Measurements from ENCODE around the gene ATAD3B.

Gene ATAD3B

DNA sequence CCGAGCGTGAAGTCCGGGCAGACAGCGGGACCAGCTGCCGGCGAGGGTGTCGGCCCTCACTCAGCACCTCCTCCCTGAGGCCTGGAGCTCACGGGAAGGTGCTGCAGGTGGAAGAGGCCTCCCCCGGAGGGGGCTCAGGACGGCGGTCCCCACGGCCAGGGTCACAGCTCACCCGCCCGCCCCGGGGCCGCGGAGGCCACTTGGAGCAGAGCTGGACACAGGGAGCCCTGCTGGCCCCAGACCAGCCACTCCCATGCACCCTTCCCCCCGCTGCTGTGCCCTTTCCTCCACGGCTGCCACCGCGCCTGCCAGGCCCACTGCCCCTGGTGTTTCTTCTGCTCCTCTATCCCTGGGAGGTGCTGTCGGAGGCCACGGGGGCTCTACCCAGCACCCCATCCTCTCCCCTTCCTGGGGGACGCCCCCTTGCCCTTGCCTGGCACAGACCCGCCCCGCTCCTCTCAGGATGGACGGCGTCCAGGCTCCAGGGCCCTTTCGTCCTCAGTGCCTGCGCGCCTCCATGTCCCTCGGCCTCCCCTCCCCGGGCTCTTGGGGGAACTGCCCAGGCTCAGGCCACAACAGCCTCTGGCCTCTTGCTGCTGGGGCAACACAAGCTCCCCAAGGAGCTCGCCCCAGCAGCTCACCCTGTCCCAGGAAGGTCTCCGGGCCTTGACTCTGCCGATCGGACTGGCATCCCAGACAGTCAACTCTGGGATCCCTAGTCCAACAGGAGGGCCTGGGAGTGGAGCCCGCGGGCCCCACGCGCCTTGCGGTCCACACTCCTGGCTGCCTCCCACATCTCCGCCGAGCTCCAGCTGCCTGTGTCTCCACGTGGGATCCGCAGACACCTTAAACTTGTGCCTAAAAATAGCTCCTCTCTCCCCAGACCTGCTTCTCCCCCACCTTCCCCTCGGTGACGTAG is 64.7 kb downstream of the ATAD3B start:
- DNase-seq: no peak

GRCh38 chr1:1536938-1537546 is 65.5 kb downstream of the ATAD3B start:
- no peak for DNase-seq

DNA sequence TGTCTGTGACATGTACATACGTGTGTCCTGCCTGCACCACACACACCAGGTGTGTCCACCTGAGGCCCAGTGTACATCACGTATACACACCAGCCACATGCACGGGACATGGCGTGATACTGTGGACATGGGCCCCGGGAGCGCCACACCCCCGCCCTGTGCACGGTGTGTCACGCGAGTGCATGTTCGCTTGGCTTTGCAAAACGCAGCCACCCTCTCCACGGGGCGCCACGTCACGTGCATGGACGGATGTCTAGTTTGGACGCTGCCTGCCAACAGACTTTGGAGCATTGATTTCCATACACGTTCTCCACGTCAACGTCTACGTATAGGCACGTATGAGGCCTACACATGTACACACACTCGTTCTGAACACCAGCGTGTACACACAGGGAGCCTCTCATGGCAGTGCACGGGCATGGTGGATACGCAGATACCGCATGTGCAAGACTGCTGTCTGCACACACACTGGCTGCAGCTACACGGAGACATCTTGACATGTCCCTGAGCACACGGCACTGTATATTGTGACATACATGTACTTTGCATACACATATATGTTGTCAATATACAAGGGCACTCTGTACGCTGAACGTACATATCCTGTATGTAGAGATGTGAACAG is 66.2 kb downstream of the ATAD3B start:
- no peak for DNase-seq

- DNase-seq: no peak
Observed at GRCh38 chr1:1538334-1538733, 66.8 kb downstream of the ATAD3B start.

- DNase-seq: no peak
Observed at GRCh38 chr1:1538989-1539309, 67.4 kb downstream of the ATAD3B start.

DNA sequence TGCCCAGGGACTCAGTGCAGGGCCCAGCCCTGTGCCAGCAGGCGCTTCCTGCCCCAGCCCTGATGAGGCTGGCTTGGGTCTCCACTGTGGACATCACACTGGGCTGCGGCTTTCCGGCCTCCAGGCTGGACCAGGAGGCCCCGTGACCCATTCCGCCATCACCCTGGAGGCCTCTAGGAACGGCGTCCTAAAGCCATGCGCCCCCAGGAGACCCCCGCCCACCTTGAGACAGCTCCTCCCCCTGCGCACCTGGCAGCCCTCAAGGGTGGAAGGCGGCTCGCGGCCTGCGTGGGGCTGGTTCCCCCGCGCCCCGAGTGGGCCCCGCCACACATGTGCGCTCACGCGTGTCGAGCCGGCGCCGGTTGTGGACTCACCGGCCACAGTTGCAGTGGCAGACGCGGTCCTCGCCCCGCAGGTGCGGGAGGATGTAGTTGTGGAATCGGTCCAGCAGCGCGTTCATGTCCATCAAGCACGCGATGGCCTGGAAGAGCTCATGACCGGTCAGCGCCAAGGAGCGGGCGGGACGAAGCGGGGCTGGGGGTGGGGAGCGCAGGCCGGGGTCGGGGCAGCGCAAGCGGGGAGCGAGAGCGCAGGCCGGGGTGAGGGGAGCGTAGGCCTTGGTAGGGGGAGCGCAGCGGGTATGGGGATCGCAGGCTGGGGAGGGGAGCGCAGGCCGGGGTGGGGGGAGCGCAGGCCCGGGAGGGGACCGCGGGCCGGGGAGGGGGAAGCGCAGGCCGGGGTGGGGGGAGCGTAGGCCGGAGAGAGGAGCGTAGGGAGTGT is 67.9 kb downstream of the ATAD3B start:
- no peak for DNase-seq

DNA sequence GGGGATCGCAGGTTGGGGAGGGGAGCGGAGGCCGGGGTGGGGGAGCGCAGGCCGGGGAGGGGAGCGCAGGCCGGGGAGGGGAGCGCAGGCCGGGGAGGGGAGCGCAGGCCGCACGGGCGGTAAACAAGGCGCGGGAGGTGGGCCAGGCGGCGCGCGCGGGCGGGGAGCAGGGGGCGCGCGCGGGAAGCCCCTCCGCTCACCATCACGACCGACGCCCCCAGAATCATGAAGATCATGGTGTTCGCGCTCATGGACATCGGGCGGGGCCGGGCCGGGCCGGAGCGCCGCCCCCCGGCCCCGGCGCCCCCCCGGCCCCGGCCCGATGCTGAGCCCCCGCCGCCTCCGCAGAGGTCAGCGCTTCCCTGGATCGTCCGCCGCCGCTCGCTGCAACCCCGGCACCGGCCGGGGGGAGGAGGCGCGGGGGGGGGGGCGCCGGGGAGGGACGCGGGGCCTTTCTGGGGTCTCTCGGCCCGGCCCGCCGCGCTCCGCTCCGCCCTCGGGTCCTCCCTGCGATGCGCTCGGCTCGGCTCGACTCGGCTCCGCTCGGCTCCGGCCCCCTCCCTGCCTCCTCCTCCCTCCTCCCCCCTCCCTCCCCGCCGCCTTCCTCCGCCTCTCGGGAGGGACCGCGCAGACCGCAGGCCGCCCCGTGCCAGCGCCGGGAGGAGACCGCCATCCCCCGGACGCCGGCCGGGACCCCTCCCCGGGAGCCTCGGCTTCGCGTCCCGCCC is 68.7 kb downstream of the ATAD3B start, which contains the start of gene TMEM240:
Gene TMEM240 (minus strand): TSS at position 535 of the 728 bp plus-strand sequence. CDS start 278 bp downstream, at position 257.
- DNase-seq: peak; percentile 34 to 55

DNA sequence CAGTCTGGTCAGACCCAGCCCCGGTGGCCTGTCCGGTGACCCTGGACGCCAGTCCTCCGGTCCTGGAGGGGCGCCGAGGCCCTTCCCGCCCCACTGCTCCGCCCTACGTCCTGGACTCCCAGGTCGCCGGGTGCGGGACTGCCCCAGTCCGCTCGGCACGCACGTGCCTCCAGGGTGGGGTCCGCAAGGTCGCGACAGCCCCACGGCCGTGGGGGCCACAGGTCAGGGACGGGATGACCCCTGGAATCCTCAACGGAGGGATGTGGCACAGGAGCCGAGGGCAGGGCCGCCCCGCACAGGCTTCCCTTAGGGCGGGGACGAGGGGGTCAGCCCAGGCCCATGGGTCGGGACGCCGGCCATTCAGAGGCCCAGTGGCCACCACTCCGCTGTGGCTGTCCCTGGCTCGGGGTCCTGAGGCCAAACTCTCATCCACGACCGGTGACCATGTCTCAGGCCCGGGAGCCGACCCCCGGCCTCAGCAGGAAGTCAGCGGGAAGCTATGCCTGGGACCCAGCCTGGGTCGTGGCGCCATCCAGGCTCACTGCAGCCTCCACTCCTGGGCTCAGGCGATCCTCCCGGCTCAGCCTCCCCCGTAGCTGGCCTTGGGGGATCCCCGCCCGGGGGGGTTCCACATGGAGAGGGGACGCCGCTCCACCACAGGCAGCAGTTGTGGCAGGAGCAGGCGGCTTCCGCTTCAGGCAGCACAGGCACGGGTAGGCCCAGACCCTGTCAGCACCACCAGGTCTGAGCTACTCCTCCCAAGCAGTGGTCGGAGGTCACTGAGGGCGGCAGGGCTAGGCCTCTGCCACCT is 69.5 kb downstream of the ATAD3B start:
- DNase-seq: no peak

DNA sequence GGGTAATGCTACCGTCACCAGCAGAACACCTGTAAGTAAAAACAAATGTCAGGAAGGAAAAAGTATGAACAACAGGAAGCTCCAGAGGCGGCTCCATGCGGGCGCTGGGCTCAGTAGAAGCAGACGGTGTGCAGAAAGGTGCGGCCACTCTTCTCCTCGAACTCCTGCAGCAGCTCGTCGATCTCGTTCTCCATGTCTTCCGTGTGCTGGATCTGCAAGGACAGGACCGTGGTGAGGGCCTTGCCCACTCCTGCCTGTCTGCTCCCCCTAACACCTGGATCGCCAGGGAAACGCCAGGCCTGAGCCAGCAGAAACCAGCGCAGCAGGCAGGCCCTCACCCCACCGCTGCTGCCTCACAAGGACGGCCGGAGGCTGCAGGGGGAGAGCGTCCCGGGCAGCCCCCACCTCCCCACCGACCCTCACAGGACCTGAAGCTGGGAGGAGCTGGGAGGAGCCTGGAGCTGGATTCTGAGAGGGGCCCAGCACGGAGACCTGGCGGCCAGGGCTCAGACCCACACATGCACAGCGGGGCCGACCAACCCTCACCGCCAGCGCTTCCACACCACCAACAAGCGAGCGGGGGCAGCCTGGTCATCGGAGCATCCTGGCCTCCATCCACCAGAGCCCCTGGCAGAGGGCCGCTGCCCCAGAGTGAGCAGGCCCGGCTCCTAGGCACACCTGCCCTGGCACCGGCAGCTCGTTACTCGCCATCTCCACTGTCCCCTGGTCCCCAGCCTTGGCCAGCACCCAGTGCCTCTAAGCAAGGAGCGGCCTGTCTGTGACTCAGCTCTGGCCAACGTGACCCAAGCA is 70.6 kb downstream of the ATAD3B start:
- DNase-seq: no peak

DNA sequence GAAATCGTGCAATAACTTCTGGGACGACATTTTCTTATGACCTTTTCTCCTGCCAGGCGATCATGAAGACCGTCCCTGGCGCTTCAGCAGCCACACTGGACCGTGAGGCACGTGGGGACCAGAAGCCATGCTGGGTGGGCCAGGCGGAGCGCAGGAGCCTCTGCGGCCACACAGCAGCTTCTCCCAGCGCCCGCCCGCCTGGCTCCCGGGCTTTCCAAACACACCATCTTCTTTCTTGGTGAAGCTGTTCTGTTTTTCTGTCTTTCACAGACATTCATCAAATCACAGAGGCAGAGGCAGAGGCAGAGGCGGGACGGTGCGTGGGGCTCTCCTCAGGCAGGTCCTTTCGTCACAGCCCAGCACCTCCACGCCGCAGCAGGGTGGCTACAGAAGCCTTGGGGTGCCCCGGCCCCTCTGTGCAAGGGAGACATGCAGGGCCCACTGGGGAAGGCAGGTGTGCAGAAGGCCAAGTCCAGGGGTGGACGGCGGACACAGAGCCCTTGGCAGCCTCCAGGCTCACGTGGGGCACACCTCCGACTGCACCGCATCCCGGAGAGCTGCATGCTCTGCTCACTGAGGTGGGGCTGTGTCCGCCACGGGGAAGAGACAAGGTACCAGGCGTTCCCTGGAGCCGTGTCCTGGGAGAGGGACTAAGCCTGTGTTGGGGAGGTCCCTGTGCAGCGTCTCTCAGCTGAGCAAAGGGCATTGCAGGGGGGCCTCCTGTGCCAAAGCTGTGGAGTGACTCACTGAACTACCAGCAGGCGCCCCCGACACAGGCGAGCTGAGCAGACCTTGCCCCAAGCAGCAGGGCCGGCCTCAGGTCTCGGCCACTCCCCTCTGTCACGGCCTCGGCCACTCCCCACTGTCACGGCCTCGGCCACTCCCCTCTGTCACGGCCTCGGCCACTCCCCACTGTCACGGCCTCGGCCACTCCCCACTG is 71.5 kb downstream of the ATAD3B start:
- no peak for DNase-seq

DNA sequence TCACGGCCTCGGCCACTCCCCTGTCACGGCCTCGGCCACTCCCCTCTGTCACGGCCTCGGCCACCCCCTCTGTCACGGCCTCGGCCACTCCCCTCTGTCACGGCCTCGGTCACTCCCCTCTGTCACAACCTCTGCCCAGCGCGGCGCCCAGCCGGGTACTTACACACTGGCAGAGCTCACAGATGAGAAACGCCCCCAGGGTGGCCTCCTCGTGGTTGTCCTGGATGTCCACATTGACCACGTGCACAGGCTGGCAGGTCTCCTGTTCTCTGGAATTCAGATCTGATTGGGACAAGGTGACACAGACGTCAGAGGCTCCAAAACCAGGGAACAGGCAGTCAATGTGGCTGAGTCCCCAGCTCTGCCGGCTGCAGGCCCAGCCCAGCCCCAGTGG is 72.1 kb downstream of the ATAD3B start:
- no peak for DNase-seq

GRCh38 chr1:1544544-1544943 is 73.0 kb downstream of the ATAD3B start:
- no peak for DNase-seq

Measured in stimulated activated CD4-positive, alpha-beta T cell treated with anti-CD3 and anti-CD28 coated beads, Interleukin-2, amount 100 ng/mL, for 48 hours (primary cell).